ENCODE data around the gene HTR2A. TPM values are rescaled to one million over a fixed set of nuclear protein-coding genes. Genes with fewer than 3 reads are reported as not detected.

HTR2A gene
- total and polyA plus RNA-seq, 4 donors, result 0.09 to 1.1 (median 0.43) TPM

DNA sequence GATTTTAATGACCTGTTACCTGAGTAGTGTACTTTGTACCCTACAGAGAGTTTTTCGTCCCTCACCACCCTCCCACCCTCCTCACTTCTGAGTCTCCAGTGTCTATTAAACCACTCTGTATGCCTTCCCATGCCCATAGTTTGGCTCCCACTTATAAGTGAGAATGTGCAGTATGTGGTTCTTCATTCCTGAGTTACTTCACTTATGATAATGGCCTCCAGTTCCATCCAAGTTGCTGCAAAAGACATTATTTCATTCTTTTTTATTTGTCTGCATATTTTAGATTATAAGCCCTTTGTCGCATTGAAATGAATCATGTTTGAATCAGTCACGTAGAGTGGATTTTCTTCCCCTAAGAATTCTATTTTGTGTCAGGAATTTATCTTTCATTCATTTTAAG, 12.2 kb upstream of the HTR2A start:
- Histone ChIP-seq H3K9me3 (ENCODE audit: control insufficient read depth in 4 of 4, insufficient read depth in 3 of 4, low read length in 3 of 4) (no peaks in the 10 kb centered on the region), H3K27me3 (ENCODE audit: control insufficient read depth in 3 of 3, insufficient read depth in 3 of 3, low read length in 2 of 3) (no peaks in the 10 kb centered on the region), H3K9ac (ENCODE audit: insufficient read depth in 1 of 2, low read length in 2 of 2) (no peak overlapping the region), H3K36me3 (ENCODE audit: control insufficient read depth in 4 of 4, insufficient read depth in 4 of 4, low read length in 4 of 4) (no peaks in the 10 kb centered on the region), H3K4me3 (no peak overlapping the region), H3K27ac (ENCODE audit: low read depth in 1 of 2, low read length in 1 of 2) (no peak overlapping the region), H3K4me1 (ENCODE audit: control insufficient read depth in 5 of 5, insufficient read depth in 5 of 5, low read length in 5 of 5) (no peaks in the 10 kb centered on the region)
- 74 to 82% methylated on average over 3 of the region's 3 CpGs for WGBS, 2 donors
- no peak for DNase-seq
- TF ChIP-seq, protein P1, sequence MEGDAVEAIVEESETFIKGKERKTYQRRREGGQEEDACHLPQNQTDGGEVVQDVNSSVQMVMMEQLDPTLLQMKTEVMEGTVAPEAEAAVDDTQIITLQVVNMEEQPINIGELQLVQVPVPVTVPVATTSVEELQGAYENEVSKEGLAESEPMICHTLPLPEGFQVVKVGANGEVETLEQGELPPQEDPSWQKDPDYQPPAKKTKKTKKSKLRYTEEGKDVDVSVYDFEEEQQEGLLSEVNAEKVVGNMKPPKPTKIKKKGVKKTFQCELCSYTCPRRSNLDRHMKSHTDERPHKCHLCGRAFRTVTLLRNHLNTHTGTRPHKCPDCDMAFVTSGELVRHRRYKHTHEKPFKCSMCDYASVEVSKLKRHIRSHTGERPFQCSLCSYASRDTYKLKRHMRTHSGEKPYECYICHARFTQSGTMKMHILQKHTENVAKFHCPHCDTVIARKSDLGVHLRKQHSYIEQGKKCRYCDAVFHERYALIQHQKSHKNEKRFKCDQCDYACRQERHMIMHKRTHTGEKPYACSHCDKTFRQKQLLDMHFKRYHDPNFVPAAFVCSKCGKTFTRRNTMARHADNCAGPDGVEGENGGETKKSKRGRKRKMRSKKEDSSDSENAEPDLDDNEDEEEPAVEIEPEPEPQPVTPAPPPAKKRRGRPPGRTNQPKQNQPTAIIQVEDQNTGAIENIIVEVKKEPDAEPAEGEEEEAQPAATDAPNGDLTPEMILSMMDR (IDR thresholded peaks at IDR 0.05; ENCODE audit: control extremely low read depth, extremely low read depth), result no peak
- ATAC-seq (ENCODE audit: insufficient read depth, low FRiP score), result no peak

- no peaks in the 10 kb centered on the region for H3K36me3 ChIP-seq (ENCODE audit: control insufficient read depth in 4 of 4, insufficient read depth in 4 of 4, low read length in 4 of 4)
- 68 to 80% methylated on average over 2 of the region's 2 CpGs for WGBS, 2 donors
- no peaks in the 10 kb centered on the region for H3K9me3 ChIP-seq (ENCODE audit: control insufficient read depth in 4 of 4, insufficient read depth in 3 of 4, low read length in 3 of 4)
- no peak for ATAC-seq (ENCODE audit: insufficient read depth, low FRiP score)
- no peaks in the 10 kb centered on the region for H3K4me1 ChIP-seq (ENCODE audit: control insufficient read depth in 5 of 5, insufficient read depth in 5 of 5, low read length in 5 of 5)
- no peak for DNase-seq
- H3K4me3 ChIP-seq, result no peak overlapping the region
- no peak overlapping the region for H3K9ac ChIP-seq (ENCODE audit: insufficient read depth in 1 of 2, low read length in 2 of 2)
- H3K27ac ChIP-seq (ENCODE audit: low read depth in 1 of 2, low read length in 1 of 2), result no peak overlapping the region
- H3K27me3 ChIP-seq (ENCODE audit: control insufficient read depth in 3 of 3, insufficient read depth in 3 of 3, low read length in 2 of 3), result no peaks in the 10 kb centered on the region
- TF ChIP-seq, protein P1 (IDR thresholded peaks at IDR 0.05; ENCODE audit: control extremely low read depth, extremely low read depth), result no peak
These were observed 11.6 kb upstream of the HTR2A start for GRCh38 chr13:46908501-46908900.

DNA sequence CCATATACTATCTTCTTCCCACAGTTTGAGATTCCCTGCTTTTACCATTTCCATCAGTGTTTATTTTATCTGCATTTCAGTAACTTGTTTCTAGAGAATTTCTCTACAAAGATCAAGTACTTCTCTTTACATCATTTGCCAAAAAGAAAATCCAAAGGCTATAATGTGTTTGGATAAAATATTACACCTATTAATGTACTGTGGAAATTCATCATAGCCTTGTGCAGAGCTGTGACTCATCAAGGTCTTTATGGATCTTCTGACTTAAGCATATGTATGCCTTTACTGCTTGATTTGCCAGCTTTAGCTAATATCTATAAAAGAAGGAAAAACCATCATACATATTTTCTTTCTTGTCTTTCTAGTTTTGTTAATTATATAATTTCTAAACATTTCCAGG, 9.6 kb upstream of the HTR2A start:
- TF ChIP-seq, protein P1 (IDR thresholded peaks at IDR 0.05; ENCODE audit: control extremely low read depth, extremely low read depth), result no peak
- H3K27ac ChIP-seq (ENCODE audit: low read depth in 1 of 2, low read length in 1 of 2), result no peak overlapping the region
- H3K27me3 ChIP-seq (ENCODE audit: control insufficient read depth in 3 of 3, insufficient read depth in 3 of 3, low read length in 2 of 3), result no peaks in the 10 kb centered on the region
- no peaks in the 10 kb centered on the region for H3K36me3 ChIP-seq (ENCODE audit: control insufficient read depth in 4 of 4, insufficient read depth in 4 of 4, low read length in 4 of 4)
- no peak overlapping the region for H3K9ac ChIP-seq (ENCODE audit: insufficient read depth in 1 of 2, low read length in 2 of 2)
- no peak overlapping the region for H3K4me3 ChIP-seq
- H3K9me3 ChIP-seq (ENCODE audit: control insufficient read depth in 4 of 4, insufficient read depth in 3 of 4, low read length in 3 of 4), result no peaks in the 10 kb centered on the region
- no peak for ATAC-seq (ENCODE audit: insufficient read depth, low FRiP score)
- no peaks in the 10 kb centered on the region for H3K4me1 ChIP-seq (ENCODE audit: control insufficient read depth in 5 of 5, insufficient read depth in 5 of 5, low read length in 5 of 5)
- no peak for DNase-seq

GRCh38 chr13:46905249-46905648, 8.4 kb upstream of the HTR2A start:
- H3K4me3 ChIP-seq, result no peak overlapping the region
- H3K27ac ChIP-seq (ENCODE audit: low read depth in 1 of 2, low read length in 1 of 2), result no peak overlapping the region
- no peak for DNase-seq
- H3K36me3 ChIP-seq (ENCODE audit: control insufficient read depth in 4 of 4, insufficient read depth in 4 of 4, low read length in 4 of 4), result no peaks in the 10 kb centered on the region
- no peaks in the 10 kb centered on the region for H3K4me1 ChIP-seq (ENCODE audit: control insufficient read depth in 5 of 5, insufficient read depth in 5 of 5, low read length in 5 of 5)
- no peaks in the 10 kb centered on the region for H3K27me3 ChIP-seq (ENCODE audit: control insufficient read depth in 3 of 3, insufficient read depth in 3 of 3, low read length in 2 of 3)
- ATAC-seq (ENCODE audit: insufficient read depth, low FRiP score), result no peak
- TF ChIP-seq, protein P1 (IDR thresholded peaks at IDR 0.05; ENCODE audit: control extremely low read depth, extremely low read depth), result no peak
- H3K9me3 ChIP-seq (ENCODE audit: control insufficient read depth in 4 of 4, insufficient read depth in 3 of 4, low read length in 3 of 4), result no peaks in the 10 kb centered on the region
- no peak overlapping the region for H3K9ac ChIP-seq (ENCODE audit: insufficient read depth in 1 of 2, low read length in 2 of 2)
- 73 to 77% methylated on average over 3 of the region's 3 CpGs for WGBS, 2 donors
